ENCODE results near the gene SCP2.

The SCP2 gene

GRCh38 chr1:52900402-52900801 is 26.7 kb upstream of the SCP2 start:
- H3K4me3 ChIP-seq (ENCODE audit: low read depth, low read length), result no peak overlapping the region

GRCh38 chr1:52901384-52901783 is 25.7 kb upstream of the SCP2 start:
- H3K4me3 ChIP-seq (ENCODE audit: low read depth, low read length), result no peak overlapping the region
- no peak for TF ChIP-seq CTCF (IDR thresholded peaks at IDR 0.05; ENCODE audit: insufficient read depth, low read depth, low read length, missing control alignments)
- DNase-seq (ENCODE audit: low read depth), result no peak

More at GRCh38 chr1:52900402-52900801, 26.7 kb upstream of the SCP2 start:
- no peak for DNase-seq (ENCODE audit: low read depth)
- TF ChIP-seq CTCF (IDR thresholded peaks at IDR 0.05; ENCODE audit: insufficient read depth, low read depth, low read length, missing control alignments), result no peak

GRCh38 chr1:52904208-52904926 is 22.7 kb upstream of the SCP2 start:
- H3K4me3 ChIP-seq (ENCODE audit: low read depth, low read length), result no peak overlapping the region
- no peak for DNase-seq (ENCODE audit: low read depth)
- TF ChIP-seq CTCF (IDR thresholded peaks at IDR 0.05; ENCODE audit: insufficient read depth, low read depth, low read length, missing control alignments), result no peak

- TF ChIP-seq CTCF (IDR thresholded peaks at IDR 0.05; ENCODE audit: insufficient read depth, low read depth, low read length, missing control alignments), result peak; percentile 67
- peak; percentile 63 for DNase-seq (ENCODE audit: low read depth)
- no peak overlapping the region for H3K4me3 ChIP-seq (ENCODE audit: low read depth, low read length)
These were observed 22.0 kb upstream of the SCP2 start for GRCh38 chr1:52904927-52905698.

- no peak for TF ChIP-seq CTCF (IDR thresholded peaks at IDR 0.05; ENCODE audit: insufficient read depth, low read depth, low read length, missing control alignments)
- DNase-seq (ENCODE audit: low read depth), result no peak
- no peak overlapping the region for H3K4me3 ChIP-seq (ENCODE audit: low read depth, low read length)
These were observed 20.9 kb upstream of the SCP2 start for GRCh38 chr1:52906135-52906603.

GRCh38 chr1:52907068-52907811 is 19.8 kb upstream of the SCP2 start:
- H3K4me3 ChIP-seq (ENCODE audit: low read depth, low read length), result no peak overlapping the region
- TF ChIP-seq CTCF (IDR thresholded peaks at IDR 0.05; ENCODE audit: insufficient read depth, low read depth, low read length, missing control alignments), result no peak
- no peak for DNase-seq (ENCODE audit: low read depth)

Data from GM12865 (cell line).